ENCODE results near the gene TMEM129.

Gene TMEM129

DNA sequence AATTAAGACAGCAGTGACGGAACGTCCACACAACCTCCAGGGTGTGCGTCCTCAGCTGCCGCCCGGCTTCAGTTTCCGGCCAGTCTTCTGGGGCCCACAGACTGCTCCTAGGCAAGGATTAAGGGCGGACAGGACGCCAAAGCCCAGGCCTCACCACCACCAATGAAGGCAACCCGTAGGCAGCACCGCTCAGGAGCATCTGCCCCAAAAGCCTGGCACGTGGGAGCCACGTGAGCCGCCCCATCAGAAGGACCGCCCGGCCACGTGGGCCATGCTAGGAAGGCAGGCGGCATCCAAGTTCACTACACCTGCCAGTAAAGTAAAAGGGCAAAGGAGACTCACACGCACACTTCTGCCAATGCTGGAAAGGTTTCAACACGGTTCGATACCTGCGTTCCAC lies 51.3 kb downstream of the TMEM129 start:
- DNase-seq (ENCODE audit: insufficient read length) (no peak), FAIRE-seq (no peak)

DNA sequence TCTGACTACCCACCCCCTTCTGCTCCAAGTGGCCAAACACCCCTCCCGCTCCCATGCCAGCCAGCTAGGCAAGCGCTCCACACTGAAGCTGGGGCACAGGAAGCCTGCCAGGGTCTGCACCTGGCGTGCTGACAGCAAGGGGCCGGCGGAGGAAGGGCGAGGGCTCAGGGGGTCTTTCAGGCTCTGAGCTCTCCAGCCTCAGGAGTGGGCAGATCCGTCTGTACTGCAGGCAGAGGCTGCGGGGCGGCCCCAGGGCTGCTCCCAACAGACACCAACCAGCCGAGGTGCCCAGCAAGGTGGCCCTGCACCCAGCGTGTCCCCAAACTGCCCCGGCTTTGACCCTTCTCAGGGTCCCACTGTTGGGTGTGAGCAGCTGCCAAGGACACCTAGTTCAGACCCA lies 51.9 kb downstream of the TMEM129 start:
- DNase-seq (ENCODE audit: insufficient read length) (no peak), FAIRE-seq (no peak)
- TF ChIP-seq POLR2AphosphoS5 (IDR thresholded peaks at IDR 0.05; ENCODE audit: low read depth, low read length) (no peak), TAF1 (IDR thresholded peaks at IDR 0.05; ENCODE audit: borderline replicate concordance, low read depth, low read length) (no peak), POLR2A (IDR thresholded peaks at IDR 0.05; ENCODE audit: low read depth, low read length) (no peak)

More for the DNA sequence above, 51.3 kb downstream of the TMEM129 start:
- TF ChIP-seq POLR2A (IDR thresholded peaks at IDR 0.05; ENCODE audit: low read depth, low read length) = no peak

DNA sequence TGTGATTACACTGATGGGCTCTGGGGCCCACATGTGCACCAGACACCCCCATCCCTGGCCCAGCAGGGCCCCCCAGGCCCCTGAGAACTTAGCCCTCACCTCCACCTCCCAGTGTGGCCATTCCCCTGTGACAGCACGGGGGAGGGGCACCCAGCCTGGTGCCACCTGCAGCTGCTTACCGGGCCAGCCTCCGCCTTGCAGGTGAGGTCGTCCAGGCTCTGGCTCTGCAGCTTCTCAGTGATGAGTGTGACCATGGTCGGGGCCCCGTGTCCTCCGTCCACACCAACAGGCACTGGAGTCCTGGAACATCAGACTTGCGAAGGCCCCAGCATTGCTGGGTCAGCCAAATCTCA lies 52.7 kb downstream of the TMEM129 start:
- peak; percentile 7 for DNase-seq (ENCODE audit: insufficient read length)
- no peak for TF ChIP-seq TAF1 (IDR thresholded peaks at IDR 0.05; ENCODE audit: borderline replicate concordance, low read depth, low read length)
- no peak for TF ChIP-seq POLR2AphosphoS5 (IDR thresholded peaks at IDR 0.05; ENCODE audit: low read depth, low read length)
- TF ChIP-seq POLR2A (IDR thresholded peaks at IDR 0.05; ENCODE audit: low read depth, low read length) = no peak
- no peak for FAIRE-seq

DNA sequence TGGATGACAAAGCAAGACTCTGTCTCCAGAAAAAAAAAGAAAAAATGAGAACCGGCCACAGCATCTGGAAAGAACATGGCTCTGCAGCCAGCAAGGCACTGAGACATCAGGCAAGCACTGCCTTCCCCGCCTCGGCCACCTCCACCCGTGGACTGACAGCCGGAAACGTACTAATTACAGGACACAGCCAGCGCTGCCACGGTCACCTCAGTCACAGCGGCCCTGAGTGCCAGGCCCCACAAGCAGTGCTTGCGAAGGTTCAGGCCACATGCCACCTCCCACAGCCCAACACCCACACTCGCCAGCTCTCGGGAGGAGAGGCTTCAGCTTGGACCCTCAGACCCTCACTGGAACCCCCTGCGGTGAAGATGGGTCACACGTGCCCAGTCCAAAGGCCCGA lies 53.9 kb downstream of the TMEM129 start:
- DNase-seq (ENCODE audit: insufficient read length) = no peak
- no peak for FAIRE-seq
- TF ChIP-seq POLR2A (IDR thresholded peaks at IDR 0.05; ENCODE audit: low read depth, low read length) (no peak), TAF1 (IDR thresholded peaks at IDR 0.05; ENCODE audit: borderline replicate concordance, low read depth, low read length) (no peak), POLR2AphosphoS5 (IDR thresholded peaks at IDR 0.05; ENCODE audit: low read depth, low read length) (no peak)

DNA sequence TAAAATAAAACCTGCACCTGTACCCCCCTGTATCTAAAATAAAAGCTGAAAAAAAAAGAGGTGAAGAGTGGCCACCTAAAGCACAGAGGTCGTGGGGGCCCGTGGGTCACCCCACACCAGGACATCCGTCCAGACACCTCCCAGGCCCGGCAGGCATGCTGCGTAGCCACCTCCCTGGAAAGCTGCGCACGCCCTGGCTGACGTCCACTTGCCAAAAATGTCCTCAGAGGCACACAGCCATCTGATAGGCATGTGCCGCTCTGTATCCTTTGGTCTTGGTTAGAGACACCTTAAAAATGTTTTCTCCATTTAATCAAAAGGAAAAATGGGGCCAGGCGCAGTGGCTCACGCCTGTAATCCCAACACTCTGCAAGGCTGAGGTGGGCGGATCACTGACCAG lies 54.7 kb downstream of the TMEM129 start:
- no peak for DNase-seq (ENCODE audit: insufficient read length)
- TF ChIP-seq TAF1 (IDR thresholded peaks at IDR 0.05; ENCODE audit: borderline replicate concordance, low read depth, low read length) = no peak
- TF ChIP-seq POLR2AphosphoS5 (IDR thresholded peaks at IDR 0.05; ENCODE audit: low read depth, low read length) = no peak
- TF ChIP-seq POLR2A (IDR thresholded peaks at IDR 0.05; ENCODE audit: low read depth, low read length) = no peak
- FAIRE-seq = no peak

Data from GM12892 (cell line).